Activated CD8-positive, alpha-beta memory T cell treated with anti-CD3 and anti-CD28 coated beads for 1 hour (primary cell): Measurements from ENCODE around the gene TFRC.
"Not testable (repeated sequence)": the region's sequence is repeated elsewhere in the genome, so short reads cannot be mapped to it uniquely, and the experiment has no call there.

ENCODE experiments used
- DNase-seq, 2 donors: peaks; one replicate each; pipeline ENCODE4 v3.0.0-alpha.2; 2020; ENCODE audit warnings: low read depth in 1 of 2; ENCODE audit errors: extremely low read depth in 1 of 2

The TFRC gene

GRCh38 chr3:196049653-196050052 lies 32.2 kb downstream of the TFRC start:
- DNase-seq, result no peak

- DNase-seq, result no peak
Measured at GRCh38 chr3:196048922-196049598, 32.8 kb downstream of the TFRC start.

GRCh38 chr3:196047391-196048030 lies 34.4 kb downstream of the TFRC start:
- DNase-seq, result no peak

- no peak for DNase-seq
Measured at GRCh38 chr3:196044513-196044912, 37.4 kb downstream of the TFRC start.

GRCh38 chr3:196042673-196043072 lies 39.2 kb downstream of the TFRC start:
- DNase-seq, result no peak

- DNase-seq, result no peak
Measured at GRCh38 chr3:196039359-196039758, 42.5 kb downstream of the TFRC start.

GRCh38 chr3:196026059-196026458 lies 55.8 kb downstream of the TFRC start:
- DNase-seq, result not testable (repeated sequence)

- DNase-seq, result no peak
Measured at GRCh38 chr3:196024968-196025367, 56.9 kb downstream of the TFRC start.

GRCh38 chr3:196023947-196024346 lies 57.9 kb downstream of the TFRC start:
- DNase-seq, result no peak

- not testable (repeated sequence) for DNase-seq
Measured at GRCh38 chr3:196022499-196022878, 59.4 kb downstream of the TFRC start.

GRCh38 chr3:196020373-196020772 lies 61.5 kb downstream of the TFRC start:
- no peak for DNase-seq

GRCh38 chr3:196019576-196019975 lies 62.3 kb downstream of the TFRC start:
- DNase-seq, result not testable (repeated sequence)

- DNase-seq, result not testable (repeated sequence)
Measured at GRCh38 chr3:196018159-196018558, 63.7 kb downstream of the TFRC start.

GRCh38 chr3:196016485-196016884 lies 65.4 kb downstream of the TFRC start:
- DNase-seq, result no peak

- no peak for DNase-seq
Measured at GRCh38 chr3:196016059-196016458, 65.8 kb downstream of the TFRC start.

GRCh38 chr3:196013587-196014487 lies 68.1 kb downstream of the TFRC start:
- DNase-seq, result no peak

- no peak for DNase-seq
Measured at GRCh38 chr3:196012941-196013476, 68.9 kb downstream of the TFRC start.

- no peak for DNase-seq
Measured at GRCh38 chr3:196012481-196012880, 69.4 kb downstream of the TFRC start.

GRCh38 chr3:196009456-196009855 lies 72.4 kb downstream of the TFRC start:
- no peak for DNase-seq

- no peak for DNase-seq
Measured at GRCh38 chr3:196008929-196009328, 73.0 kb downstream of the TFRC start.

- no peak for DNase-seq
Measured at GRCh38 chr3:196008387-196008786, 73.5 kb downstream of the TFRC start.
